HL-60/S4 treated with retinoic acid at 250 ng/mL for 4 days and 3 days (cell line): ENCODE data around the gene TENM3.
"Not testable (repeated sequence)": the region's sequence is repeated elsewhere in the genome, so short reads cannot be mapped to it uniquely, and the experiment has no call there.

ENCODE experiments used
- in situ Hi-C: fragments of 300-500 bp; cut with MboI; formaldehyde crosslinking; loops from 2 replicates; pipeline ENCODE4 v1.7.0; 2022; ENCODE audit warnings: low sequenced_read_pairs

Gene TENM3

DNA sequence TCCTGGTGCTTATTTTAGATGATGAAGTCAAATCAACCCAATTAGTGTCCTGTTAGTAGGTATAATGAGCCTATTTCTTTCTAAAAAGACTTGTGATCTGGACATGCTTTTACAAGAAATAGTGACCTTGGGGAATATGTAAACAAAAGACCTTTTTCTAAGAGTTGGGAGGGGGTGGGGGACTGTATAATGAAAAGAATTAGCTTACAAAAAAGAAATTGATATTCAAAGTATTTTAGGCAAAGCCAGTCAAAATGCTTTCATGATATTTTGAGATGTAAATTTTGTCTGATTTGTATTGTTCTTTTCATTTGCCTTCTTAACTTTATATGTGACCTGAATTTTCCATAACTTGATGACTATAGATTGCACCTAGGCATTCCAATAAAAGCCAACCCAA is 559.4 kb downstream of the TENM3 start:
- in situ Hi-C loops, result no loop called here

GRCh38 chr4:182803235-182803634 is 560.0 kb downstream of the TENM3 start:
- in situ Hi-C loops, result no loop called here

GRCh38 chr4:182804131-182804530 is 560.9 kb downstream of the TENM3 start:
- in situ Hi-C loops, result no loop called here

DNA sequence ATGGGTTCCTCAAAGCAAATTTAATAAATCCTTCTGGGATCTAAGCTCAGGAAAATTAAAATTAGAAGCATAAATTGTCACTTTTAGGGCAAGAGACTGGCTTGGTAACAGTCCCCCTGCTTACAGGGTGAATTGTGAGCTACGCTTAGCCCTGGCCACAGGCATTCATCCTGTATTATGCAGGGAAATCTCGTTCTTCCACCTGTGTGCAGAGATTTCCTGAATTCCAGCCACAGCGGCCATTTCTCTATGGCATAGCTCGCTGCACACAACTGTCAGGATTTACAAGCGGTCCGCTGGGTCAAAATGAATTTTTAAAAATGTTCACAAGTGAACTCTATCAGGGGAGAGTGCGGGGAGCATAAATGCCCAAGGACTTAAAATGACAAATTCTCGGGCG is 562.1 kb downstream of the TENM3 start:
- in situ Hi-C loops, result no loop called here

DNA sequence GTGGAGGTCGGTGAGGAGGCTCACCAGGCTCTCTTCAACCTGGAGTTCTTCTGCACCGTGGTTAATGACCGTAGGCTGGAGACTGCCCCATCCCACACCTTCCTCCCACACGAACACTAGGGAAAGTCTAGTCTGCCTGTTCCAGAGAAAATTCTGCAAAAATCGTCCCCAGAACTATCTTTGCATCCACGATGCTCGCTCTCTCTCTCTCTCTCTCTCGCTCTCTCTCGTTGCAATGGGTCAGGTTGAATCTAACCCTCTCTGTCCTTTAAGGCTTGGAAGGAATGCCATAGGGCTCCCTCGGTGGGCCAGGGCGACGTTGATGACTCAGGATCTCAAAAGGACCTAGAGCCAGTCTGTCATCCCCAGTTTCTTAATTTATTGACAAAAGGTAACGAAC is 562.5 kb downstream of the TENM3 start:
- in situ Hi-C loops, result no loop called here

- in situ Hi-C loops, result no loop called here
Observed at GRCh38 chr4:182806259-182807252, 563.4 kb downstream of the TENM3 start.

DNA sequence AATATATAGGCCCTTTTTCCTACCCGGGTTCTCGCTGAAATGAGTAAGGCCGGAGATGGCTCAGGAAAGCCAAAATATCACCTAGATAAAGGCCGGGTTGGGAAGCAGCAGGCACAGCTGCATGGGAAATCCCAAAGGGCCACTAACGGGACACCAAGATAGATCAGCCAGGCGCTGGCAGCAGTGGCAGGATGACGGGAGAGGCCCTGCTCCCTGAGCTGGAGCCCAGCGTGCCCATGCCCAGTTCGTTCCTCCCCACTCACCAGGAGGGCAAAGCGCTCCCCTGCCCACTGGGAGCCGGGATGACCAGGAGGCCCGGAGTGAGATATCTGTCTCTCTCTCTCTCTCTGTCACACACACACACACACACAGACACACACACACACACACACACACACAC is 564.1 kb downstream of the TENM3 start:
- in situ Hi-C loops, result no loop called here

GRCh38 chr4:182807767-182808548 is 564.8 kb downstream of the TENM3 start:
- in situ Hi-C loops, result no loop called here

- in situ Hi-C loops, result no loop called here
Observed at GRCh38 chr4:182808673-182809416, 565.6 kb downstream of the TENM3 start.

DNA sequence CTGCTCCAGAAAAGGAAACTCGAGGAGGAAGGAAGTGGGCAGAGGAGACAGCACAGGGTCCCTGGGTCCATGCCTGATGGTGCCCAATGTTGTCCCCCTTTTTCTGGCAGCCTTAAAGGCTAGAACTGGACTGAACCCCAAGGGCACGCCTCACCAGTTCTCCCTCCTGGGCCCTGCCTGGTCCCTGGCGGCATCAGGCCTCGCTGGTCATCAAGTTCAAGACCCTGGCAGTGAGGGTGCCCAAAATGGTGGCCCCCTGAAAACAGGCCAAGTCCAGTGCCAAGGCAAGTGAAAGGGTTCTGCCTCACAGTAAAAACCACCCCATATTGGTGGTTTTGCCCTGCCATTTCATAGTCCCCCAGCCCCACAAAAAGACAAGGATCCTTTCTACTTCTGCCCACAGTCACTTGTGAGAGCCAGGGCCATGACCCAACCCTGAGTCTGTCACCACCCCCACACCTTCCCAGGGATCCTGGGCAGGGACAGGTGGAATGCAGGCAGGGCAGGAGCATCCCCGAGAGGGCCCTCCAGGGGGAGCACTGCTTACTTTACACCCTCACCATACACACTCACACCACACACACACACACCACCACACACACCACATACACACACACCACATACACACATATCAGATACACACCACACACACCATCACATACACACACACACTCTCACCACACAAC is 566.4 kb downstream of the TENM3 start:
- in situ Hi-C loops, result no loop called here

DNA sequence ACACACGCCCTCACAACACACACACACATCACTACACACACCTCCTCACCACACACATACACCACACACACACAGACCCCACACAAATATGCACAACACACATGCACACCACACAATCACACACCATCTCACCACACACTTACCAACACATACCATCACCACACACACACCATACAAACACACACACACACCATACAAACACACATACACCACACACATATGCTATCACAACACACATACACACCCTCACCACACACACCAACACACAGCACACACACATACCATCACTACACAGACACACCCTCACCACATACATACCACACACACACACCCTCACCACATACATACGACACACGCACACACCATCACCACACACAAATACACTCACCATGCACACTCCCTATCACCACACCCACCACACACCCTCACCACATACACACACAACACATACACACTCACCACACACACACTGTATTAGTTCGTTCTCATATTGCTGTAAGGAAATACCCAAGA is 567.0 kb downstream of the TENM3 start:
- in situ Hi-C loops, result no loop called here

DNA sequence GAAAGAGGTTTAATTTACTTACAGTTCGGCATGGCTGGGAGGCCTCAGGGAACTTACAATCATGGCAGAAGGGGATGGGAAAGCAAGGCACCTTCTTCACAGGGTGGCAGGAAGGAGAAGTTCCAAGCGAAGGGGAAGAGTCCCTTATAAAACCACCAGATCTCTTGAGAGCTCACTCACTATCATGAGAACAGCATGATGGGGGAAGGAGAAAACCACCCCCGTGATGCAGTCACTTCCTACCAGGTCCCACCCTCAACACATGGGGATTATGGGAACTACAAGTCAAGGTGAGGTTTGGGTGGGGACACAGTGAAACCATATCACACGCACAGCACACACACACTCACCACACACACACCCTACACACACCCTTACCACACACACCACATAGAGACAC is 569.7 kb downstream of the TENM3 start:
- in situ Hi-C loops, result no loop called here

DNA sequence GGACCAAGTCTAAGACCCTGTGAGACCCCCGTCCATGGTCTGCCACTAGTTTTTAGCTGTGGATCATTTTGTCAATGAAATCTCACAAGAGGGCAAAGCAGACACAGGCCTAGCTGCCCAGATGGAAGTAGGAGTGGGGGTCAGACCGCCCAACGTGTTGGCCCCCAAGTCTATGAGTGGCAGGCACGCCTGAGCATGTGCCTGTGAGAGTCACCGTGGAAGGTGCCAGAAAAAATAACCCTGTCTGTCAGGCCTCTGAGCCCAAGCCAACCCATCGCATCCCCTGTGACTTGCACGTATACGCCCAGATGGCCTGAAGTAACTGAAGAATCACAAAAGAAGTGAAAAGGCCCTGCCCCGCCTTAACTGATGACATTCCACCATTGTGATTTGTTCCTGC is 570.9 kb downstream of the TENM3 start:
- in situ Hi-C loops, result not testable (repeated sequence)

- in situ Hi-C loops, result no loop called here
Observed at GRCh38 chr4:182818926-182819730, 575.9 kb downstream of the TENM3 start.

GRCh38 chr4:182819751-182820150 is 576.5 kb downstream of the TENM3 start:
- in situ Hi-C loops, result no loop called here

DNA sequence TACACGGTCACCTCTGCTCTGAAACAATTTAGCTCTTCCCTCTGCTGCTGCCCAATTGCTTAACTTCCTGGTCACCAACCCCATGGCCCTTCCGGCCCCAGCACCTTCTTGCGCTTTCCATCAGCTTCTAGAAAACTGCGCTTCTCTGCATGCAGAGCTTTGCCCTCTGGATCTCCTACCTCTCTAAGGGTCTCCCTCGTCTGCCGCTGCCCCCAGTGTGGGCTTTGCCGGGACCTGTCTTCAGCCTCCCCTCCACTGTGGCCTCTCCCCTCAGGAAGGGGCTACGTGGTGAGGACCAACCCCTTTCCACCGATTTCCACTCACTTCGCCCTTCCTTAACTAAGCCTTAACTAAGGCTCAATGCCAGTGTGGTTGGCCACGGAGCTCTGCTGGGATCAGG is 579.4 kb downstream of the TENM3 start:
- in situ Hi-C loops, result no loop called here

GRCh38 chr4:182823576-182823975 is 580.4 kb downstream of the TENM3 start:
- in situ Hi-C loops, result no loop called here

DNA sequence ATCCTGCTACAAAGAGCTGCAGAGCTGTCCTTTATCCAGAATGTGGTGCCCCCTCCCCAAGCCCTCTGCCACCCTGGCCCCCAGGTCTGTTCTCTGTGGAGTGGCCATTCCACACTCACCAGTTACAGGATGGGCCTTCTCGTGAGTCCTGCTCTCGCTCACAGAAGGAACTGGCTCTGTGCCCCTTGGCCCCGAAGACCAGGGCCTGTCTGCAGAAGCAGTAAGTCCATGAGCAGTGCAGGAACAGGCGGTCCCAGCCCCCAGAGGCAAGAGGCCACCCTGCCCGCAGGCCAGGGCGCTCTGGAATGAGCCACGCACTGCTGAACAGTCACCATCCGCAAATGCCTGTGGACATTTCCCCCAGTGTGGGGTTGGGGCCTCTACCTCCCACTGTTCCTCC is 581.8 kb downstream of the TENM3 start:
- in situ Hi-C loops, result no loop called here

- in situ Hi-C loops, result no loop called here
Observed at GRCh38 chr4:182825786-182826185, 582.6 kb downstream of the TENM3 start.

DNA sequence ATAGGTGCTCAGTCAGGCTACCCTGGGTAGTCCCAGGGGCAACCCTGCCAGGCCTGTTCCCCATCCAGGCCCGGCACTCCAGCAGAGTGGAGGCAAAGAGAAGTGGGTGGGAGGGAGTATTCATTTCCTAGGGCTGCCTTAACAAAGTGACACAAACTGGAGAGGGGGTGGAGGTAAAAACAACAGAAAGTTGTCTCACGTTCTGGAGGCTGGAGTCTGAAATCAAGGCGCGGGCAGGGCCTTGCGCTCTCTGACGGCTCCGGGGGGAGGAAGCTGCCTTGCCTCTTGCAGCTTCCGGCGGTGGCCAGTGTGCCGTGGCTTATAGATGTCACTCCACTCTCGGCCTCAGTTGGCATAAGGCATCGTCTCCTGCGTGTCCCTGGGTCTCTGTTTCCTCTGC is 583.2 kb downstream of the TENM3 start:
- in situ Hi-C loops, result no loop called here
